HG03045 (cell line): ENCODE results near the gene PCBP3.

Experiments used
- ATAC-seq: cut with Tn5 transposase; IDR thresholded peaks from one replicate; pipeline ENCODE4 v1.9.1; 2021; ENCODE audit warnings: mild to moderate bottlenecking, moderate library complexity; ENCODE audit not compliant: unreplicated experiment

The PCBP3 gene

DNA sequence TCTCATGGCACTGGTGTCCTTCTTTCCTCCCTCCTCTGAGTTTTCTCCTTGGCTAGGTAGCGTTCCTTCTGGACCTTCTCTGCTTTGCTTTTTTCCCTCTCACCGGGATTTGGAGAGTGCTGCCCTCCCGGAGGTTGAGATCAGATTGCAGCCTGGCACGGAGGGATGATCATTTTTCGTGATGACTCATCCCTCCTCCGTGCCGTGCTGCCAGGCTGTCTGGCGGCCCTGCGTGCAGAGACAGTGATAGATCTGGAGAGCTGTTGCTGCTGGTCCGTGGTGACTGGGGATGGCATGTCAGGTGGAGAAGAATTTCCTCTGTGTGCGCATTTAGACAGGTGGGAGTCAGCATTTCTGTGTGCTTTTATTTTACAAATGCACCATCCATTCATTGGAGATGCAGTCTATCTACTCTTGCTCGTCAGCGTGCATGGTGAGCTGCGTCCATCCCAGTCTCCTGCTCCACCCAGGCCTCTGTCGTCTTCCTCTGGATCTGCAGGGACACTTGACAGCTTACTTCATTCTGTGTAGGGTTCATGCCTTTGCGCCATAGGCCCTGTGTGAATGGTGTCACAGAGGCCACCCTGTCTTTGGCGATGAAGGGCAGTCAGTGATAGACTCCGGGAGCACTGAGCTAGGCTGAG lies 104.4 kb downstream of the PCBP3 start:
- no peak for ATAC-seq

DNA sequence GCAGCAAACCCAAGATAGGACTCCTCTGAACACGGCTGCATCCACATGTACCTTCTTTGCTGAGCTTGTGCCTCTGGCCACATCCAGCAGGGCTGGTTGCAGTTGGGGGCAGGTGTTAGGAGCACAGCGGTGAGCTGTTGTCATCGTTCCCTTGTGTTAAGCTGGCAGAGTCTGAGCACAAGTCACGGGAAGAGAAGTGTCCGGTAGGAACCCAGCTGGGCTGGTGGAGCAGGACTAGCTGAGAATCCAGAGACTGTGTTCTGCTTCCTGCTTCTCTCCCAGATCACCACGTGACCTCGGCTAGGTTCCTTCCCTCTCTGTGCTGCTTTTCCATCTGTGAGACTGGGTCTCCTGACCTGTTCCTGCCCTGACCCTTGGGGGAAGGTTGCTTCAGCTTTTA lies 105.1 kb downstream of the PCBP3 start:
- no peak for ATAC-seq

DNA sequence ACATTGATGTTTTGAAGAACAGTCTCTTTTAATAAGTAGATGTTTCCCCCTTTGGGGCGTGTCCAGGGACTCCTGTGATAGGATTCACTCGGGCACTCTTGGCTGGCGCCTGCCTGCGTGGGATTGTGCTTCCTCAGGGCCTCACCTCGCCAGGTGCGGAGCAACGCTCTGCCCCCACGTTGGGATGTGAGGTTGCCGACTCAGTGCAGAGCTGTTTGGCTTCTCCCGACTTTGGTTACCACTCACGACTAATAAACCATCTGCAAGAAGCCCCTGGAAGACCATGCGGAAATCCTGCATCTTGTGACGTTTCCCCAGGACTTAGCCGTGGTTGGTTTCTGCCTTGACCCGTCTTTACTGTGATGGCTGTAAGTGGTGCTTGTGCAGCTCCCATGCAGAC lies 106.4 kb downstream of the PCBP3 start:
- ATAC-seq, result no peak

DNA sequence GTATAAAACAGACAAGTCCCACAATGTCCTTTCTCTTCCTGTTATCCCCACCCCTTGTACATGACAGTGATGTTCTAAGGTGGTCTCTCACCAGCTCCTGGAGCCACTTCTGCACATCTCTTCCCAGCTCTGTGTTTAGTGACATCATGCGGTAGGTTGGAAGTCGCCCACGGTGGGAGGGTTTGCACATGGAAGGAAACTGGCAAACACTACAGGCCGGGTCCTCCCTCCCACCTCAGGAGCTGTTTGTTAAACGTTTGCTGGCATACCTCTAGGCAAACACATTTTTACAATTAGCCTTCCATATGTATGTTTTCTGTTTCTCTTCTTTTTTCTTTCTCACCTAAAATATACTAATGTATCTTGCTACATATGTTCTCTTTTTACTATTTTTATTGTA lies 107.4 kb downstream of the PCBP3 start:
- no peak for ATAC-seq

DNA sequence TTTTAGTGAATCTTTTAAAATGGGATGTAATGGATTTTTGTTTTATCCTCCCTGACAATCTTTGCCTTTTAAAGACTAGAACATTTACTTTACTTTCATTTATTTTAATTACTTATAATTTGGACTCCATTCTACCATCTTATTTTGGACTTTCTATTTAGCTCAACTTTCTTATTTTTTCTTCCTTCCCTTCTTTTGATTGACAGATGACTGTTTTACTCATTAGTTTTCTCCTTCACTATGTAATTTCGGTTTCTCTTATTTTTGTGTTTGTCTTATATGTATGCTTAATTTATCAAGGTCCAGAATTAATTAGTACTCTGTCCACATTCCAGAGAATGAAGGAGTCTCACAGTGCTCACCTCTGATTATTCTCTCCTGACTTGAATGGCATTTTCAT lies 109.9 kb downstream of the PCBP3 start:
- no peak for ATAC-seq

DNA sequence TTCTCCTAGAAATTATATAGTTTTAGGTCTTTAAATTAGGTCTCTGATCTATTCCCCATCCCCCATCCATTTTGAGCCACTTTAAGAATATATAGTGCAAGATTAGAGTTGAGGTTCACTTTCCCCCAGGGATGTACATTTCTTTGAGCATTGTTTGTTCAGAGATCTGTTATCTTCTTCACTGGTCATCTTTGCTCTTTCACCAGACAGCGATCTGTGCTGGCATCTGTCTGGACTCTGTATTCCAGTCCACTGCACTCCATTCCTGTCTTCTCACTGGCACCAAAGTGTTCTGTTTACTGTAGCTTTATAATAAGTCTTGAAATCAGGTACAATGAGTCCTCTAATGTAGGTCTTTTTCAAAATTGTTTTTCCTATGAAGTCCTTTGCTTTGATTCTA lies 112.5 kb downstream of the PCBP3 start:
- ATAC-seq, result no peak

DNA sequence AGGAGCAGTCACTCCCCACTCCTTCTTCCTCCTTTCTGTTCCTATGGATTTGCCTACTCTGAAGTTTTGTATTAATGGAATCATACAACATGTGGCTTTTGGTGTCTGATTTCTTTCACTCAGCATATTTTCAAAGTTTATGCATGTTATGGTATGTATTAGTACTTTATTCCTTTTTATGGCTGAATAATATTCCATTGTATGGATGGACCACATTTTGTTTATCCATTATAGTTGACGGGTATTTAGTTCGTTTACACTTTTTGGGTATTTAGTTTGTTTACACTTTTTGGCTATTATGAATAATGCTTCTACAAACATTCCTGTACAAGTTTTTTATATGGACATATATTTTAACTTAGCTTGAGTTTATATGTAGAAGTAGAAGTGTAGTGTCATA lies 113.1 kb downstream of the PCBP3 start:
- no peak for ATAC-seq

DNA sequence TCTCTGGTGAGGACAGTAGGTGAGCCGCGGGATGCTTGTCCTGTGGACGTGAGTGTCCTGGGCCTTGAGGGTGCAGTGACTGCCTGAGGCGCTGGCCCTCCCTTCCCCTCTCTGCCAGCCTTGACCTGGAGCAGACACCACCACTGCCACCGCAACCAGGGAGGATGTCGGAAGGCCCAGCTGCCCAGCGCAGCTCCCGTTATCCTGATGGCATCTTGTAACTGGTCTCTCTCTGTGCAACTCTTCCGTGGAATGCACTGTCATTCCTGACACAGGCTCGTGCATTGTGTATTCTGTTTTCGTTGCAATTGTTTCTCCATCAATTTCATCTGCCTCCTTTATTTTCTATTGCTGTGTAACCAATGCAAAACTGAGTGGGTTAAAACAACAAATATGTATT lies 118.2 kb downstream of the PCBP3 start:
- no peak for ATAC-seq

DNA sequence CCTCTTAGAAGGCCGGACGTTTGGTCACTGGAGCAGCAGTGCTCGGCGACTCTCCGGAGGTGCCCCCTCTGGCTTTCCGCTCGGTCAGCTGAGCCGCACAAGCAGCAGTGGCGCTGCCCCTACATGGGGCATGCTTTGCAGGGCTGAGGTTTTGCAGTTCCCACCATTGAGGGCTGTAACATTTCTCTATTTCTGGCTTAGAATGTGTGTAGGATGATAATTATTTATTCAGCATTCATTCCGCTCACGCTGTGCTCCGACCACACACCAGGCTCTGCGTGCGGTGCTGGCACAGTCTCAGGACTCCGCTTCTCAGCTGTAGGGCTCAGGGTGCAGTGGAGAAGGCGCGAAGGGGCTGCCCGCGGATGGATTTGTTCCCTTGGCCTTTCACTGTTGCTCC lies 119.5 kb downstream of the PCBP3 start:
- ATAC-seq, result no peak

DNA sequence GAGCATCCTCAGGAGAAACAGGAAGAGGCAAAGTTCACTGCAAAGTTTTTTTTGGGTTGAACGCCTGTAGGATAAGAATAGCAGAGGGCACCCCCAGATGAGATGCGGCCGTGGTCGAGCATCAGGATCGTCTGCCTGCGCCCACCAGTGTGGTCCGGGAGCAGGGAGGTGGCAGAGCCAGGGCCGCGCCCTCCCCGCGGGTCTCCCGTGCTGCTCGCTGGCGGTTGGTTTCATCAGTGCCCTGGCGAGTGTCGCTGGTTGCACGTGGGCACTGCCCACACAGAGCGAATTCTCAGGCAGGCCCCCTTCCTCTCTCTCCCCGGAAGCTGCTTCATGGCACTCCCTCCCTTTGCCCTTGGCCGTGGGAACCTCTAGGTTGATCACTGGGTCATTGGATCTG lies 120.0 kb downstream of the PCBP3 start:
- no peak for ATAC-seq

DNA sequence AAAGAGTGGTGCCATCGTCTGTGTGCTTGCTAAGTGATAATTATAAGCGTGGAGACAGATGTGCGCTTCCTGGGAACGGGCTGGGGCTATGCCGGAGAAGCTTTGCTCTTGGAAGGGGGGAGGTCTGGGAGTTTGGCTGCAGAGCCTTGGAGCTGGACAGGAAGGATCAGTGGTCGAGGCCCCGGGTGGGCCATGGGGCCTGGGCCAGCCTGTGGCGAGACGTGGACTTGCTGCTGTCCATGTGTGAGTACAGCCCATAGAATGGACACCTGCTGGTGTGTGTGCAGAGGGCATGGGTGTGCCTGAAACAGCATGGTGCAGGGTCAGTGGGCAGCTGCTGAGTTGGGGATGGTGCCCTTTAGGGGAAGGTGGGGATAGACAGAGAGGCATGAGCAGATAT lies 121.3 kb downstream of the PCBP3 start:
- ATAC-seq, result no peak

DNA sequence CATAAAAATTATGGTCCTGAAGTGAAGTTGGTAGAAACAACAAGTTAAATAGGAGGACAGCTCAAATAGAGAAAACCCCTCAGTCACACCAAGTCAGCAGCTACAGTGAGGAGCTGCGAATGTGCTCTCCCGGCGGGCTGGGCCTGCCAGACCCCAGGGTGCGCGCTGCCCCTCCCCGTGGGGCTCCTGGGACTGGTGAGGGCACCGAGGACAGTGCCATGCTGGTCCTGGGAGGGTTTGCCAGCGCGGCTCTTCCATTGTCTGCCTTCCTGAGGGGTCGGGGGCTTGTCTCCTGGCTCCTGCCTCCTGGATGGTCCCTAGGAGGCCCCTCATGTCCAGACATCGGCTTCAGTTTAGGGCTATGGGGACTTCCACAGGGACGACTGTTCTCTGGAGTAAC lies 121.8 kb downstream of the PCBP3 start:
- no peak for ATAC-seq

DNA sequence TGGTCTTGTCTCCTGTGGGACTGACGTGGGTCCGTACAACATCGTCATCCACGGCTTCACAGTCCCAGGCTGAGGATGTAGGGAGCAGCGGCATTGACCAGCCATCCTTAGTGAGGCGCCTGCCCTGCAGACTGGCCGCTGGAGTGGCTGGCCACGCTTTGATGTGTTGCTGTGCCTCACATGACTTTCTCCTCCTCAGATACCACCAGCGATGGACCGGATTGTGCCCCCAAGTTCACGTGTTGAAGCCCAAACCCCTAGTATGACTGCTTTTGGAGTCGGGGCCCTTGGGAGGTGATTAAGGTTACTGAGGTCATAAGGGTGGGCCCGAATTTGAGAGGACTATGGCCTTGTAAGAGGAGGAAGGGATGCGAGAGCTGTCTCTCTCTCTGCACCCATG lies 122.5 kb downstream of the PCBP3 start:
- no peak for ATAC-seq

DNA sequence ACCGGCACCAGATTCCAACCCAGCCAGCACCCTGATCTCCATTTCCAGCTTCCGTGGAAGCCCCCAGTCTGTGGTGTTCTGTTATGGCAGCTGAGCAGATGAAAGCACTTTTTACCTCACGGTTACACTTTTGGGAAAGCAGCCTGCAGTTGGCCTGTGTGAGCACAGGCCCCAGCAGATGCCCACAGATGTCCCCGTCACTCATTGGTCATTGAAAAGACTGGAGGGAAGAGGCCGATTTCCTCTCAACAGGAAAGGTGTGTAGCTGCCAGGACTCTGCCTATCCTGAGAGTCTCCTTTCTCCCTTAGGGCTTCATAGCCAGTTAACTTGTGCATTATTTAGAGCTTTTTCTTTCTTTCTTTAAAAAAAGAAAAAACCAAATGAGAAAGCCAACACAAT lies 123.0 kb downstream of the PCBP3 start:
- ATAC-seq, result no peak

DNA sequence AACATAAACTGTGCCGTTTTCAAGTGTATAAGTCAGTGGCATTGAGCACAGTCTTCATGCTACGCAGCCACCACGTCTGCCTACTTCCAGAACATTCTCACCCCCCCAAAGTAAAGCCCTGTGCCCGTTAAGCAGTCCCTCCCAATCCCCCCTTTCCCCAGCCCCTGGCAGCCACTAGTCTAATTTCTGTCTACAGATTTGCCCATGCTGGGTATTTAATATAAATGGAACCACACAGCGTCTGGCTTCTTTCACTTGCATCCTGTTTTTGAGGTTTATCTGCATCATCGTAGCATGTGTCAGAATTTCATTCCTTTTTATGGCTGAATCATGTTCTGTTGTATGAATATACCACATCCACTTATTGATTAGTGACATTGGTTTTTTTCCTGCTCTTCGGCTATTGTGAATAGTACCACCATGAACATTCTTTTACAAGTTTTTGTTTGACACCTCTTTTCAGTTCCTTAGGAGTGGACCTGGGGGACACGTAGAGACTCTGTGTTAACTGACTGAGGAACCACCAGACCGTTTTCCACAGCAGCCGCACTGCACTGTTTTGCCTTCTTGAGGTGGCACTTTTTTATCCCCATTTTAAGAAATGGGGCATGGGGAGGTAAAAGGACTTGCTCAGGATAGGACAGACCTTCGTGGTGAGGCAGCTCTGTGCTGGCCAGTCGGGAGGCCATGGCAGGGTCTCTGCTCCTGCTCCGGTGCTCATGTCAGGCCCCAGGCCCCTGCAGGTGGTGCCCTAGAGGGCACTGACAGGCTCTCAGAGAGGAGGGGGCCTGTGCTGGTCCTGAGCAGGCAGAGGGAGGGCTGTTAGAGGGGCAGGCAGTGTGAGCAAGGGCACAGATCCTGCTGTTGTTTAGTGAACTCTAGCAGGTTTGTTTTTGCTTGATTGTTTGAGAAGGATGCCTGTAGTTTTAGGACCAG lies 123.8 kb downstream of the PCBP3 start:
- no peak for ATAC-seq

DNA sequence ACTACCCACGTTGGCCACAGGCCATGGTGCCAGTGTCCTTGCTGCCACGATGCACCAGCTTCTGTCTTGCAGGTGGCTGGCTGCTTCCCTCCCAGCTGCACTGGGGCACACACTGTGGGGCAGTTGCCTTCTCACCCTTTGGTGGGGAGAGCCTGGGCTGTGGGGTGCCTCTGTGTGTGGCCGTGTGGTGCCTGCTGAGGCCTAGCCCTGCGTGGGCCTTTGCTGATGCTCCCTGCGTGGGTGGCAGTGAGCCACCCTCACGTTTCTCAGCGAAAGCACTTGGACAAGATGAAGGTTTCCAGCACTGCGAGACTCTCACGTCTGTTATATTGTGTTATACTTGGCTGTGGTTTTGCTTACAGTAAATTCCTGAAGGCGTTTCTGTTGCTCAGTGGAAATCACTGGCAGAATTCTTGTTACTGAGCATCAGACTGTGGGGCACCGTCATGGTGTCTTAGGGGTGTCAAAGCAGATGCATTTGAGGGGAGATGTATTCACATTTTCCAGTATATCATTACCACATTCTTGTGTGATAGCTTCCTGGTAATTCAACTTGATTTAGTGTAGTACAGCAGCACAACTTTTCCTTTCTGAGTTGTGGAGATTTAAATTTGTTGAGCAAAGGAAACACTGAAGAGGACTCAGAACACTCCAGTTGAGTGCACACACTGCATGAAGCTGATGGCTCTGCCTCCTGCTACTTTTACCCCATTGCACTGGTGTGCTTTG lies 124.7 kb downstream of the PCBP3 start:
- ATAC-seq, result no peak

DNA sequence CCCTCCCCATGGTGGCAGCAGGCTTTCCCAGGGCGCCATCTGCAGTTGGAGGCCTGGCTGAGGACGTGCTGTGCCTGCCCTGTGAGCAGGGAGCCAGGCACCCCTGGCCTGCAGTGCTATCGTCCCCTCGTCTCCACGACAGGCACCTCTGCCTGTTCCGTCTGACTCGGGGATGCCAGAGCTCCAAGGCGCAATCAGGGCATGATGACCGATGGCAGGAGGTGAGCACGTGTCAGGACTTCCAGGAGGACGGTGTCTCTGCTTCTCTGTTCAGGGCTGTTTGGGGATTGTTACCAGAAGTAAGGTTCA lies 125.2 kb downstream of the PCBP3 start:
- ATAC-seq, result no peak

DNA sequence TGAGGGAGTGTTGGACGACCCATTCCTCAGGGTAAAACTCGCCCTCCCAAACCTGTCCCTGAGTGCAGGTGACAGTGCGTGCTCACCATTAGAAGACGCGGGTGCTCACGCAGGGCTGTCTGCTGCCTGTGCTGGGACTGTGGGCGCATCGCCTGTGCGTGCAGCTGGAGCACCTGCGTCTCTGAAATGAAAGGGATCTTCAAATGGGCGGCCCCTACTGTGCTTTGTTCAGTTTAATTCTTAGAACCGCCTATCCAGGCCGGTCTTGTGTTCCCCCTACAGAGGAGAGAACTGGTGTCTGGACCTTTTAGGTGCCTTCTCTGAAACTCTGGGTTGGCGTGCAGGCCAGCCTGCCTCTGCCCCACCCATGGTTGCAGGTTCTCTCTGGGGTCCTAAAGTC lies 125.8 kb downstream of the PCBP3 start:
- ATAC-seq, result no peak

DNA sequence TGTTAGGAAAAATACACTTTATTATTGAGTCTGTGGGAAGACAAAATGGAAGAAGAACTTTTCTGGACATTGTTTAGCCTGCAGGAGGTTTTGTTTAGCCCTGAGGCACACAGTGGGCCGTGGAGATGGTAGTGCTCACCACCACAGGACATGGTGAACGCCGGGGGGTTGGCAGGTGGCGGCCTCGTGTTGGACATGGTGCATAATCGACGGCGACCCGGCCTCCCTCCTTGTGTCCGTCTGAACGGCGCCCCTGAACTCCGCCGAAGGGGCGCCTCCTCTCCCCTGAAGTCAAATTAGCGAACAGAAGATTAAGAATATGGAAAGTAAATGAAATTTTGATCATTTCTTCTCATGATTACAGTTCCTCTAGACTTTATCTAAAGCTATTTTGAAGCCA lies 126.4 kb downstream of the PCBP3 start:
- ATAC-seq, result no peak

DNA sequence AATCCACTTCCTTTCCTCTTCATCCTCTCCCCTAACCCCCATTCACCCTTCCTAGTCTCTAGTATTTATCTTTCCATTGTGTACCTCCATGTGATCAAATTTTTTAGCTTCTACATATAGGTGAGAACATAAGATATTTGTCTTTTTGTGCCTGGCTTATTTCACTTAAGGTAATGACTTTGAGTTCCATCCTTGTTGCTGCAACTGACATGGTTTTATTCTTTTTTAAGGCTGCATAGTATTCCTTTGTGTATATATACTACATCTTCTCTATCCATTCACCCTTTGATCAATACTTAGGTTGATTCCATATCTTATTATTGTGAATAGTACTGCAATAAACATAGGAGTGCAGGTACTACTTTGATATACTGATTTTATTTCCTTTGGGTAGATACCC lies 128.7 kb downstream of the PCBP3 start:
- ATAC-seq, result no peak

DNA sequence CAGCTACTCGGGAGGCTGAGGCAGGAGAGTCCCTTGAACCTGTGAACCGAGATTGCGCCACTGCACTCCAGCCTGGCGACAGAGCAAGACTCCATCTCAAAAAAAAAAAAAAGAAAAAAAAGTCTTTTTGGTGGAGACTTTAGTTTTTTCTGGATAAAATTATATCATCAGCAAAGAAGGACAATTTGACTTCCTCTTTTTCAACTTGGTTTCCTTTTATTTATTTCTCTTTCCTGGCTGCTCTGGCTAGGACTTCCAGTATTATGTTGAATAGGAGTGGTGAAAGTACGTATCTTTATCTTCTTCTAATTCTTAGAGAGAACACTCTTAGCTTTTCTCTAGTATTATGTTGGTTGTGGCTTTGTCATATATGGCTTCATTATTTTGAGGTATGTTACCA lies 130.8 kb downstream of the PCBP3 start:
- ATAC-seq, result no peak

DNA sequence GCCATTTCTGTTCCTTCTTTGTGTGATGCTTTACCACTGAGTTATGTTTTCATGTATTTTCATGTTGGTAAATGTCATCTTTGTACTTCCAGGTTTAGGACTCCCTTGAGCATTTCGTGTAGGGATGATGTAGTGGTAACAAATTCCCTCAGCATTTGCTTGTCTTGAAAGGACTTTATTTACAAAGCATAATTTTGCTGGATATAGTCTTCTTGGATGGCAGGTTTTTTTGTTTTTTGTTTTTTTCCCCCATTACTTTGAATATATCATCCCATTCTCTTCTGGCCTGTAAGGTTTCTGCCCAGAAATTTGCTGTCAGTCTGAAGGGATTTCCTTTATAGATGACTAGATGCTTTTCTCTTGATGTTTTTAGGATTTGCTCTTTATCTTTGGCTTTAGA lies 133.4 kb downstream of the PCBP3 start:
- ATAC-seq, result no peak
